Measurements from ENCODE around the gene CDADC1.

The CDADC1 gene

DNA sequence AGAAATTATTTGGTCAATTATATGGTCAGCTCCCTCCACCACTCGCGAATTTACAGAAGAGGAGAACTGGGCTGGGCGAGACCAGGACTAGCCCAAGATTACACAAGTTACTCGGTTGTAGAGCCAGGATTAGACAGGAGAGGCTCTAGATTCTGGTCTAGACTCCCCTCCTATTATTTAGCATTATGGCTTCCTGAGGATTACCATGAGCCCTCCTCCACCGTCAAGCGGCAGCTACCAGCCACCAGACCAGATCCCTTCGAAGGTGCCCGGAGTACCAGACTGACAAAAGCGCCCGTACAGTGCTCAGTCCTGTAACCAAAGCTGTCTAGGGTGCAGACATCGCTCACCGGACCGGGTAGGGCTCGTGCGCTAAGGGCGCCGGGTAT, 28.1 kb upstream of the CDADC1 start:
- peak; percentile 29 for DNase-seq (ENCODE audit: insufficient read length)
- TF ChIP-seq TAF1 (IDR thresholded peaks at IDR 0.05; ENCODE audit: borderline replicate concordance, low read depth, low read length) (no peak), POLR2AphosphoS5 (IDR thresholded peaks at IDR 0.05; ENCODE audit: low read depth, low read length) (no peak), POLR2A (IDR thresholded peaks at IDR 0.05; ENCODE audit: low read depth, low read length) (no peak)
- no peak for FAIRE-seq

DNA sequence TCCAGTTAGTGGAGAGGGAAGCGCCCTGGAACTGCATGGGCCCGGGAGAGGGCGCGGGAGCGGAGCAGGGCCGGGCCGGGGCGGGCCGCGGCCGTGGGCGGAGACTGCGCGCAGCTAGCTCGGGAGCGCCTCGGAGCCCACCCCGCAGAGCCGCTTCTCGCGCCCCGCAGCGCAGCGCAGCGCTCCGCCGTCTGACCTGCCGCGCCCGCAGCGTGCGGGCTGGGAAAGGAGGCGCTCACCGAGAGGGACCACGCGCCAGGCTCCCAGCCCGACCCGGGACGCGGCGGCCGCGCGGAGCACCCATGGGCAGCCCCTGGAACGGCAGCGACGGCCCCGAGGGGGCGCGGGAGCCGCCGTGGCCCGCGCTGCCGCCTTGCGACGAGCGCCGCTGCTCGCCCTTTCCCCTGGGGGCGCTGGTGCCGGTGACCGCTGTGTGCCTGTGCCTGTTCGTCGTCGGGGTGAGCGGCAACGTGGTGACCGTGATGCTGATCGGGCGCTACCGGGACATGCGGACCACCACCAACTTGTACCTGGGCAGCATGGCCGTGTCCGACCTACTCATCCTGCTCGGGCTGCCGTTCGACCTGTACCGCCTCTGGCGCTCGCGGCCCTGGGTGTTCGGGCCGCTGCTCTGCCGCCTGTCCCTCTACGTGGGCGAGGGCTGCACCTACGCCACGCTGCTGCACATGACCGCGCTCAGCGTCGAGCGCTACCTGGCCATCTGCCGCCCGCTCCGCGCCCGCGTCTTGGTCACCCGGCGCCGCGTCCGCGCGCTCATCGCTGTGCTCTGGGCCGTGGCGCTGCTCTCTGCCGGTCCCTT, 27.5 kb upstream of the CDADC1 start, which contains the start of gene MLNR:
Gene MLNR, plus strand, starts transcription at position 303 of the 820 bp plus-strand sequence. Its CDS starts 0 bp downstream, at position 303.
- TF ChIP-seq POLR2AphosphoS5 (IDR thresholded peaks at IDR 0.05; ENCODE audit: low read depth, low read length) (no peak), POLR2A (IDR thresholded peaks at IDR 0.05; ENCODE audit: low read depth, low read length) (no peak), TAF1 (IDR thresholded peaks at IDR 0.05; ENCODE audit: borderline replicate concordance, low read depth, low read length) (no peak)
- FAIRE-seq (no peak), DNase-seq (ENCODE audit: insufficient read length) (peak; percentile 49)

DNA sequence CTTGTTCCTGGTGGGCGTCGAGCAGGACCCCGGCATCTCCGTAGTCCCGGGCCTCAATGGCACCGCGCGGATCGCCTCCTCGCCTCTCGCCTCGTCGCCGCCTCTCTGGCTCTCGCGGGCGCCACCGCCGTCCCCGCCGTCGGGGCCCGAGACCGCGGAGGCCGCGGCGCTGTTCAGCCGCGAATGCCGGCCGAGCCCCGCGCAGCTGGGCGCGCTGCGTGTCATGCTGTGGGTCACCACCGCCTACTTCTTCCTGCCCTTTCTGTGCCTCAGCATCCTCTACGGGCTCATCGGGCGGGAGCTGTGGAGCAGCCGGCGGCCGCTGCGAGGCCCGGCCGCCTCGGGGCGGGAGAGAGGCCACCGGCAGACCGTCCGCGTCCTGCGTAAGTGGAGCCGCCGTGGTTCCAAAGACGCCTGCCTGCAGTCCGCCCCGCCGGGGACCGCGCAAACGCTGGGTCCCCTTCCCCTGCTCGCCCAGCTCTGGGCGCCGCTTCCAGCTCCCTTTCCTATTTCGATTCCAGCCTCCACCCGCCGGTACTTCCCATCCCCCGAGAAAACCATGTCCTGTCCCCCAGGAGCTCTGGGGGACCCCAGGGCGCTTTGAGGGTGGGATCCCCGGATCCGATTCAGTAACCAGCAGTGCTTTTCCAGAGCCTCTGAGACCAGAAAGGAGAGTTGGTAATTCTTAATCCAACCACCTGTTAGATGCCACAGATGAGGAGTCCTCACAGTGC, 26.7 kb upstream of the CDADC1 start:
- no peak for FAIRE-seq
- peak; percentile 20 for DNase-seq (ENCODE audit: insufficient read length)
- TF ChIP-seq TAF1 (IDR thresholded peaks at IDR 0.05; ENCODE audit: borderline replicate concordance, low read depth, low read length) = no peak
- no peak for TF ChIP-seq POLR2AphosphoS5 (IDR thresholded peaks at IDR 0.05; ENCODE audit: low read depth, low read length)
- no peak for TF ChIP-seq POLR2A (IDR thresholded peaks at IDR 0.05; ENCODE audit: low read depth, low read length)

DNA sequence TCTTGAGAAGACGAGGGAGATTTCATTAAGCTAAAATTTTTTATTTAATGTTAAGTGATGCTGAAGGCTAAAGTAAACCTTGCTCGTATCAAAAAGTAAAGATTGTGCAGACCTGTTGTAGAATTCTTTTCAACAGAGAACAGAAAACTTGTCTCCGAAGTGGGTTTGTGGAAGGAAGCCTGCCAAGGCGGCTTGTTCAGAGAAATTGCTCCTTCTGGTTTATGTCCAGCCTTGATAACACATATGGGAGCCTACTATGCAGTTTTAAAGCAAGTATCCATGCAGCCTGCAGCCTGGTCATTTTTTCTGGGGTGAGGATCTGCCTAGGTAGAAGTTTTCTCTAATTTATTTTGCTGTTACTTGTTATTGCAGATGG, 26.1 kb upstream of the CDADC1 start:
- FAIRE-seq = no peak
- TF ChIP-seq TAF1 (IDR thresholded peaks at IDR 0.05; ENCODE audit: borderline replicate concordance, low read depth, low read length) (no peak), POLR2AphosphoS5 (IDR thresholded peaks at IDR 0.05; ENCODE audit: low read depth, low read length) (no peak), POLR2A (IDR thresholded peaks at IDR 0.05; ENCODE audit: low read depth, low read length) (no peak)
- DNase-seq (ENCODE audit: insufficient read length) = no peak

DNA sequence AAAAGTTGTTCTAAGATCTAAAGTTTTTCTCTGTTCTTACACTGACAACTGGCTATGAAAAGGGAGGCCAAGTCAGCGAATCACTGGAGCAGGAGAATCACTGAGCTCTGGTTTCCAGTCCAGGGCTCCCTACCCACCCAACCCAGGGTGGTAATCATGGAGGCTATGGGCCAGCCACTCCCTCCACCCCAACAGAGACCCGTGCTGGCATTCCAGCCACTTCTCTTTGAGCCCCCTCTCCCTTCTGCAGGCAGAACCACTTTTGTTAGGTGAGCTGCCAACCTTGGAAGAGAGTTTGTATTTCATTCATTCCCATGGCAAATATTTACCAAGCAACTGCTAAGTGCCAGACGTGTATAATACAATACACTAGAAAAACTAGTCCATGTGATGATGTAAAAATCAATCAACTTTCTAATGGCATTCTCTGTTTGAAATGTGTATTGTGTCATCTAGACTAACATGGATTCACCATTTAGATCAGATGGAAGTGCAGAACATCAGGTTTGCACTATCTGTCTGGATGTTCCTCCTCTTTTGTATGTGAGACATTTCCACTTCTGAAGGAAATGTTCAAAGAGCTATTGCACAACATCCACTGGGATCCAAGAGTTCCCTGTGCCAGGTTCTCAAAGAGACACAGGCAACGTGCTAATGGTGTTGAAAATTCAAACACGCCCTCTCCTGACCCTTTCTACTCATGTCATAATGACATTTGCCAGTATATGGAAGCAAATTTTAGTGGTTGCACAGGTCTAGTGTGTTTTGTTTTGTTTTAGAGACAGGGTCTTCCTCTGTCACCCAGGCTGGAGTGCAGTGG, 22.3 kb upstream of the CDADC1 start:
- no peak for DNase-seq (ENCODE audit: insufficient read length)
- TF ChIP-seq POLR2A (IDR thresholded peaks at IDR 0.05; ENCODE audit: low read depth, low read length) (no peak), POLR2AphosphoS5 (IDR thresholded peaks at IDR 0.05; ENCODE audit: low read depth, low read length) (no peak), TAF1 (IDR thresholded peaks at IDR 0.05; ENCODE audit: borderline replicate concordance, low read depth, low read length) (no peak)
- no peak for FAIRE-seq

DNA sequence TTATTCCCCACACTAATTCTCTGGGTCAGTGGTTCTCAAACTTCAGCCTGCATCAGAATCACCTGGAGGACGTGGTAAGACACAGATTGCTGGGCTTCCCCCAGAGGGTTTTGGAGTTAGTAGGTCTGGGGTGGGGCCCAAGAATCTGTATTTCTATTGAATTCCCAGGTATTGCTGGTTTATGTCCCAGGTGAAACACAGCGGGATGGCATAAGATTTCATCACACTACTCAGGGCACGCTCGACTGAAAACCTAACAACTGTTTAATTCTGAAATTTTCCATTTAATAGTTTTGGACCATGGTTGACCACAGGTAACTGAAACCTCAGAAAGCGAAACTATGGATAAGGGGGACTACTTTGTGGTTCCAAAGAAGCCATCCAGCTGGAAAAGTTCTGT, 21.1 kb upstream of the CDADC1 start:
- no peak for TF ChIP-seq POLR2AphosphoS5 (IDR thresholded peaks at IDR 0.05; ENCODE audit: low read depth, low read length)
- TF ChIP-seq POLR2A (IDR thresholded peaks at IDR 0.05; ENCODE audit: low read depth, low read length) = no peak
- no peak for TF ChIP-seq TAF1 (IDR thresholded peaks at IDR 0.05; ENCODE audit: borderline replicate concordance, low read depth, low read length)
- FAIRE-seq (no peak), DNase-seq (ENCODE audit: insufficient read length) (no peak)

DNA sequence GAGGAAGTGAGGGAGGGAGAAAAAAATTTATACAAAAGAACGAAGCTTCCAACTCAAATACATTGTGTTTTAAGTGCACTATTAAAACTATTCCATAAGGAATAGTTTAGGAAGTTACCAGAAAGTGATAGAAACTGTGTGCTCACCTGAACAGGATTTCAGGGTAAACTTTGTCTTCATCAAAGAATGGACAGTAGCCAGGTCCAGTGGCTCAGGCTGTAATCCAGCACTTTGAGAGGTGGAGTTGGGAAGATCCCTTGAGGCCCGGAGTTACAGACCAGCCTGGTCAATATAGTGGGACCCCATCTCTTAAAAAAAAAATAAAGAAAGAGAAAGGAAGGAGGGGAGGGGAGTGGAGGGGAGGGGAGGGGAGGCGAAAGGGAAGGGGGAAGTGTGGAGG, 13.0 kb upstream of the CDADC1 start:
- no peak for DNase-seq (ENCODE audit: insufficient read length)
- TF ChIP-seq POLR2A (IDR thresholded peaks at IDR 0.05; ENCODE audit: low read depth, low read length) (no peak), TAF1 (IDR thresholded peaks at IDR 0.05; ENCODE audit: borderline replicate concordance, low read depth, low read length) (no peak), POLR2AphosphoS5 (IDR thresholded peaks at IDR 0.05; ENCODE audit: low read depth, low read length) (no peak)
- FAIRE-seq = no peak

DNA sequence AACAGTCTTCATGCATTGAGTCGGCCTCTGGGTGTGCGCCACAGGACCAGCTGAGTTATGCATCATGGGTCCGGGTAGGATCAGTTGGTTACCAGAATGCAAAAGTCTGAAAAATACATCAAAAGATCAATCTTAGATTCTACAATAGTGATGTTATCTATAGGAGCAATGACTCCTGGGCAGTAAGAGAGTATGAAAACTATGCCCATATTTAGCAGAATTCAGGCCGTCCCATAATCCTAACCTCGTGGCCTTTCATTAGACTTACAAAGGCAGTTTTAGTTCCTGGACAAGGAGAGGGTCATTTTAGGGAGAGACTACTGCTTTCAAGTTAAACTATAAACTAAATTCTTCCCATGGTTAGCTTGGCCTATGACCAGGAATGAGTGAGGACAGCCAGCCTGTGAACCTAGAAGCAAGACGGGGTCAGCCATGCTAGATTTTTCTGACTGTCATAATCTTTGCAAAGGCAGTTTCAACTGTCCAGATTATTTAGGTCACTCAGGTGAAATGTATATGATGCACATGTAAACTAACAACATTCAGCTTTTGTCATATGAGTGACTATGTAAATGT, 11.8 kb upstream of the CDADC1 start:
- TF ChIP-seq POLR2A (IDR thresholded peaks at IDR 0.05; ENCODE audit: low read depth, low read length) (no peak), TAF1 (IDR thresholded peaks at IDR 0.05; ENCODE audit: borderline replicate concordance, low read depth, low read length) (no peak), POLR2AphosphoS5 (IDR thresholded peaks at IDR 0.05; ENCODE audit: low read depth, low read length) (no peak)
- no peak for FAIRE-seq
- DNase-seq (ENCODE audit: insufficient read length) = no peak

DNA sequence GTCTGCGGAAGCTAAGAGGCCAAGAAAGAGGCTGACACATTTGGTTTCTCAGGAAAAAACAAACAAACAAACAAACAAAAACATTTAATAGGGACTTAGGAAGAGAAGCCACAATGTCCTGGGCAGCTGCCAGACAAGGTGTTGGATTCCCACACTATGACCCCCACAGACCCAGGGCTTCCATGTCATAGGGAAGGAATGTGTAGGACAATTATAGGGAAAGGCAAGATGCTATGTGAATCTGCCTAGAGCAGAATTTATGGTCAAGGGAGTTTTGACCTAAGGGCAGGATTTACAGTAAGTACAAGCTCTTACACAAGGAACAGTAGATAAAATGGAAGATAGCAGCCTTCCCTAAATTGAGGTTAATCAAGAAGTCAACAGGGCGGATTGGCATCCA, 9.1 kb upstream of the CDADC1 start:
- DNase-seq (ENCODE audit: insufficient read length) (no peak), FAIRE-seq (no peak)
- no peak for TF ChIP-seq POLR2A (IDR thresholded peaks at IDR 0.05; ENCODE audit: low read depth, low read length)

DNA sequence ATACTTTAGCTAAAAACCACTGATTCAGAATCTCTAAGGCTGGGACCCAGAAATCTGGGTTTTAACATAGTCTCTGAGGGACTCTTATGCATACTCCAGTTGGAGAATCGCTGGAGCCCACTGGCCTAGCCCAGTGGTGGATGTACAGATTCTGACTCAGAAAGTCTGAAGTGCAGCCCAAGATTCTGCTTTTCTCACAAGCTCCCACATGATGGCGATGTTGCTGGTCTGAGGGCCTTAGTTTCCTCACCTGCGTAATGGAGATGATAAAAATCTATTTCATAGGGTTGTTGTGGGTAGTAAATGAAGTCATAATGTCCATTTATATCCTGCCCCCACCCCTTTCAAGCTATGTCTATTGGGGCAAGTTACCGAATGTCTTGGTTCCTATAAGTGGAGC, 7.7 kb upstream of the CDADC1 start:
- TF ChIP-seq POLR2A (IDR thresholded peaks at IDR 0.05; ENCODE audit: low read depth, low read length) (no peak), TAF1 (IDR thresholded peaks at IDR 0.05; ENCODE audit: borderline replicate concordance, low read depth, low read length) (no peak), POLR2AphosphoS5 (IDR thresholded peaks at IDR 0.05; ENCODE audit: low read depth, low read length) (no peak)
- no peak for DNase-seq (ENCODE audit: insufficient read length)
- FAIRE-seq = peak; percentile 78

DNA sequence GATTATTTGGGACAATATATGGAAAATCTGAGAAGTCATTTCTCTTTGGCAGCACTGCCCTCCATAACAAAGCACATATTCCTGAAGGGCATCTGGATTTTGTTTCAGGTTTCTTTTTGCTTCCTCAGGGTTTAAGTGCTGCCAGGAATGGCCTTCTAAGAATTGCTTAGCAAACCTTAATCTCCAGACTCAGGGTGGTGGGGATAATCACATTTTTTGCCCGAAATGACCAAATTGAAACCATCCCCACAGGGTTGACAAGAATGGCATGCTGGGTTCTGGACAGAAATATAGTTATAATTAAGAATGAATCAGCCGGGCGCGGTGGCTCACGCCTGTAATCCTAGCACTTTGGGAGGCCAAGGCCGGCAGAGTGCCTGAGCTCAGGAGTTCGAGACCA, 6.4 kb upstream of the CDADC1 start:
- FAIRE-seq (no peak), DNase-seq (ENCODE audit: insufficient read length) (no peak)
- TF ChIP-seq POLR2AphosphoS5 (IDR thresholded peaks at IDR 0.05; ENCODE audit: low read depth, low read length) = no peak
- no peak for TF ChIP-seq POLR2A (IDR thresholded peaks at IDR 0.05; ENCODE audit: low read depth, low read length)
- no peak for TF ChIP-seq TAF1 (IDR thresholded peaks at IDR 0.05; ENCODE audit: borderline replicate concordance, low read depth, low read length)

Data from GM12892 (cell line).